Nucleus accumbens (tissue), 56 donors: Measurements from ENCODE around the gene SVOPL.

ENCODE experiments used
- DNase-seq, 56 donors: peaks; one replicate each; lab custom pipeline; 2025; lab: John Stamatoyannopoulos, UW

Gene SVOPL

DNA sequence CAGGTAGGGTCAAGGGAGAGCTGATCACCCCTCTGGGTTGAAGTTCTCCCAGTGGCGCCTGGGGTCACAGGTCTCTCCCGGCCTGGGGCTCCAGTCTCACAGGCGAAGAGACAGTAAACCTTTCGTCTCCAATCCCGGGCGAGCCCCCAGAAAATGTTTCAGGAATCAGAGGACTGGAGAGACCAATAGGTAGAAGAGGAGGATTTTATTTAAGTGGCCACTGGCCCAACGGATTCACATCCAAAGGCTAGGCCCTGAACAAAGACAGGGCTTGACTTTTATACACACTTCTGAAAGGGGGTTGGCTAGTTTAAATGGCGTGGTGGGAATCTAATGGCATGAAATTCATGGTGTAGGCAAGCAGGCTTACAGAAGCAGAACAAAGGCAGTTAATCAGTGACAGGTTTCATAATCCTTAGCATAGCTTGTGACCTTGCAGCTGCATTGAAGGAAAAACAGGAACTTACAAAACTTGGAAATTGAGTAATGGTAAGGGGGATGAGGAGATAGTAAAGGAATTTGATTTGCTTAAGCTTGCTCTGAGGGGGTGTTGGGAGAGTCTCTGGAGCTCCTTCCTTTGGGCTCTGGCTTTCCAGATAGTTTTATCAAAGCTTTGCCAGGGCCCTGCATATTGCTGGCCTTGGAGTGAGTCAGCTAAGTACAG lies 135.6 kb downstream of the SVOPL start:
- no peak for DNase-seq

DNA sequence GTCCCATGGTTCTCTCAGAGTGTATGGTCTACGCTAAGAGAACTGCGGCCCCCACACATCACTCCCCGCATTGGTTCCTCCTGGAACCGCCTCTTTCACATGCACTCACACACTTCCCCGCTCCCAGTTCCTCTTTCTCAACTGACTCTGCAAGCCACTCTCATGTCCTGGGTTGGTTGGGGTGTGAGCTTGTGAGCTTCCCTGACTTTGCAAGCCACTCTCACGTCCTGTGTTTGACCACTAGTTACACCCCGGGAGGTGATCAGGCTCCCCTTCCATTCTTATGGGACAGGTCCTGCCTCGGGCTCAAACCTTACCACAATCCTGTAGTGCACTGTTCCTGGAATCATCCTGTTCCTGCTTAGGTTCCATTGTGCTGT lies 136.1 kb downstream of the SVOPL start:
- DNase-seq, result no peak

DNA sequence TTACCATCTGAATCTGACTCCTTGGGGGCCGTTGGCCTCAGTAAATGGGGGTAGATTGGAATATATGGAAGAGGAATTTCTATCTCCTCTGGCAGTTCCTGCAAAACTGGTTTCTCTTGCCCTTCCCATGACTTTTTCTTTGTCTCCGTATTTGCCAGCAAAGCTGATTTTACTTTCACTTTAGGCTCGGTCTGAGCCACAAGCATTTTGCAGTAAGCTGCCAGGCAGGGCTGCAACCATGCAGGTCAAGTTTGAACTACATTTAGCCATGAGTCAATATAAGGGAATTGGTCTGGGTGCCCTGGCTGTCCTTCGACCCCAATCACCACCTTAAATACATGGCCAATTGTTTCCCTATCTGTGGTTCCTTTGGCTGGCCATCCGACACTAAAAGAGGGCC lies 136.8 kb downstream of the SVOPL start:
- no peak for DNase-seq

DNA sequence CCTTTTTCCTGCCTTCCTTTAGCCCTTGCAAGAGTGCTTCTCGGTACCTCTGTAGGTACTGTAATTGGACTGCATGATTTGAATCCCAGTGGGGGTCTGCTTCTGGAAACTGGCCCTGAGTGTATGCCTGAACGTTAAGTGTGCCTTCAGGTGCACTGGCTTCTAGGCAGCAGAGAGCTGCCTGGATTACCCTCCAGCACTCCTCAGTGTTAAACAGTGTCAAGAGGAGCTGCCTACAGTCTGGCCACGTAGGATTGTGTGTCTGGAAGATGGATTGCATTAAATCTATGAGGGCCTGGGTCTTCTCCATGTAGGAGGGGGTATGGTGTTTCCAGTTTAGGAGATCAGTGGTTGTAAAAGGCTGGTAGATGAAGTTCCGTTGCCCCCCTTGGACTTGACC lies 137.4 kb downstream of the SVOPL start:
- DNase-seq, result no peak

DNA sequence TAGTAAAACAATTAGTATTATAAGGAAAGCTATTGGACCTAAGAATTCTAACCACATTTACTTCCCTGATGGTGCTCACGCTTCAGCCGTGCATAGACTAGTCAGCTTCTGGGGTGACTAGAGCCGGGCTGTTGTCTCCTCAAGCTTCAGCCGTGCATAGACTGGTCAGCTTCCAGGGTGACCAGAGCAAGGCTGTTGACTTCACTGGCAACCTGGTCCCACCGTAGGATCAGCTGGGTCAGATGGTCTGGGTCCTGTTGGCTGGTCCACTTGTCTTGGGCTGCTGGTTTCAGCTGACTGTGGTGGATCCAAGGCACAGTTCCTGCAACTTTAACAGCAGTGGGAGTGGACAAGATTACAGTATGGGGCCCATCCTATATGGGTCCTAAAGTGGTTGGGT lies 141.7 kb downstream of the SVOPL start:
- no peak for DNase-seq

DNA sequence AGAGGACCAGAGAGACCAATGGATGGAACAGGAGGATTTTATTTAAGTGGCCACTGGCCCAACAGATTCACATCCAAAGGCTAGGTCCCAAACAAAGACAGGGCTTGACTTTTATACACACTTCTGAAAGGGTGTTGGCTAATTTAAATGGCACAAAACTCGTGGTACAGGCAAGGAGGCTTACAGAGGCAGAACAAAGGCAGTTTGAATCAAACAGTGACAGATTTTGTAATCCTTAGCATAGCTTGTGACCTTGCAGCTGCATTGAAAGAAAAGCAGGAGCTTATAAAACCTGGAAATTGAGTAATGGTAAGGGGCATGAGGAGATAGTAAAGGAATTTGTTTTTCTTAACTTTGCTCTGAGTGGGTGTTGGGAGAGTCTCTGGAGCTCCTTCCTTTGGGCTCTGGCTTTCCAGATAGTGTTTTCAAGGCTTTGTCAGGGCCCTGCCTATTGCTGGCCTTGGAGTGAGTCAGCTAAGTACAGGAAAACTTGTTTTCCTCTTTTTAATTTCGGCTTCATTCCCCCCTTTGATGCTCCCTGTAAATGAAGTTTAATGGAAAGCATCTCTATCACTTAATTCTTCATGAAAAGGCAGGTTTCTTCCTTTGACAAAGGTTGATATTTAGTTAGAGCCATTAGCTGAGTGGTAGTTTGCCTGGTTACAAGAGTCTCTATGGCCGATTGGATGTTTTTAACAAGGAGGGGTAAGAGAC lies 144.2 kb downstream of the SVOPL start:
- DNase-seq, result no peak

DNA sequence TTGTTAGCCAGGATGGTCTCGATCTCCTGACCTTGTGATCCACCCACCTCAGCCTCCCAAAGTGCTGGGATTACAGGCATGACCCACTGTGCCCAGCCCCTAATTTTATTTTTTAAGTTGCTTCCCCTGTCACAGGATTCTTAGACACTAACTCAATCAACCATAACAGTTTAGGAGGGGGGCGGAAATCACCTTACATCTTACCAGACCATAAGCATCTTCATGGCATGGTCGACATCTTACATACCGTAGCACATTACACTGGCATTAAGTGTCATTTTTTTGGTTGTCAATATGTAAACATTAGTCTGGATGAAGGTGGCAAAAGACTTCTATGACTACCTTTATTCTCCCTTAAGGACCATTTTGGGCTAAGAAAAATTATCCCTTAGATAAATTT lies 145.5 kb downstream of the SVOPL start:
- DNase-seq, result no peak

DNA sequence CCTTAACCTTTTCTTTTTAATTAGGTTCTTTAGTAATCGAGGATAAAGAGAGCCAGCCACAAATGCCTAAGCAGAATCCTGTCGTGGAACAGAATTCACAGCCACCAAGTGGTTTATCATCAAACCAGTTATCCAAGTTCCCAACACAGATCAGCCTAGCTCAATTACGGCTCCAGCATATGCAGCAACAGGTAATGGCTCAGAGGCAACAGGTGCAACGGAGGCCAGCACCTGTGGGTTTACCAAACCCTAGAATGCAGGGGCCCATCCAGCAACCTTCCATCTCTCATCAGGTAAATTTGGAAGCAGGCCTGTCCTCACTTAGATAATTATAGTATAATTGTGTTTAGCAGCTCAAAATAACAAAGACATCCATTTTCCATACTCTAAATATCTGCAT lies 146.5 kb downstream of the SVOPL start:
- no peak for DNase-seq

DNA sequence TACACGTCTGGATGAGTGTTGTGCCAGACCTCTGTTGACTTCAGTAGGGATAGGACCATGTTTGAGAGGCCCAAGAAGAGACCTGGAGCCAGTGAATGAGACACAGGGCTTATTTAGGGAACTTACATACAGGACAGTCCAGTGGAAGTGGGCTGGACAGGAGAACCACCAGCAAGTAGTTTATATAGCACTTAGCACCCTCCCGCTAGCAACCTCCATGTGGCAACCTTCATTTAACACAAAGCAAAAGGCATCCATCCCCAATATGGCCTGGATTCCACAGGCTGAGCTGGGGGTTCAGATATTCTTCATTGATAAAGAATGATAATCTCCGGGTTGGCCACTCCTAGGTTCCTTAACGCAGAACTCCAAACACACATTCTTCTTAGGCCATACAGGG lies 147.4 kb downstream of the SVOPL start:
- DNase-seq, result no peak

DNA sequence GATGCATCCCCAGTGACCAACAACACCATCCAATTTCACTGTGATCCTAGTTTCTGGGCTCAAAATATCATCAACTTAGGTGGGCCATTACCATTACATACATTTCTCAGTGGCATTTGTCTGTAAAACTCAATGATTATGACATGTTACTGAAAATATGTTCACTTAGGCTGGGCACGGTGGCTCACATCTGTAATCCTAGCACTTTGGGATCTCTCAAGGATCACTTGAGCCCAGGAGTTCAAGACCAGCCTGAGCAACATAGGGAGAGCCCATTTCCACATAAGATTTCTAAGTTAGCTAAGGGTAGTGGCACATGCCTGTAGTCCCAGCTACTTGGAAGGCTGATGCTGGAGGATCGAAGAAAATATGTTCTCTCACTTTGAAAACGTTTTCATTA lies 150.1 kb downstream of the SVOPL start:
- DNase-seq, result no peak

DNA sequence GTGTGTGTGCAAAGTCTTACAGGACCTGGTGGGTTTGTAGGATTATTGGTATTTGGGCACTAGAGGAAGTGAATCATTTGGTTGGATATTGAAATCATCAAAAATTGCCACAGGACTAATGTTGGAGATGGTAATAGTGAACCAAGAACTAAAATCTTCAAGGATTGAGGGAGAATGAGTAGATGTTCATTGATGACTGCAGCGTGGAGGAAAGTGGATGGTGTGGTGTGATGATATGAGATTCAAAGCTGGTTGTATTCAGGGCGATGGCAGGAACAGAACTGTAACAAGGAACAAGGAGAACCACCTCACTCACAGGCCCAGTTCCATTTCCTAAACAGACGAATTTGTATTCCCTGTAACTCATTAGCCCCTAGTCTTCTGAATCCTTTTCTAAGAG lies 150.8 kb downstream of the SVOPL start:
- DNase-seq, result no peak

DNA sequence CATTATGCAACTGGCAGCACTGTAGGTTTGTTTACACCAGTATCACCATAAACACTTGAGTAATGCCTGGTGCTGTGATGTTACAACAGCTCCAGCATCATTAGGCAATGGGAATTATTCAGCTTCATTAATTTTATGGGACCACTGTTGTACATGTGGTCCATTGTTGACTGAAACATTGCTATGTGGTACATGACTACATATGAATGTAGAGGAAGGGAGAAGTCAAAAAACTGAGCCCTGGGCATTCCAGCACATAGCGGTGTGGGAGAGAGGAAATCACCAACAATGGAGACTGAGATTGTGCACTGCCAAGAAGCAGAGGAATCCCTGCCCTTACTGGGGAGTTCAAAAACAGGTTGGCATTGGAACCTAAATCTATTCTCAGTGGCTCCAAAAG lies 152.1 kb downstream of the SVOPL start:
- DNase-seq, result no peak

DNA sequence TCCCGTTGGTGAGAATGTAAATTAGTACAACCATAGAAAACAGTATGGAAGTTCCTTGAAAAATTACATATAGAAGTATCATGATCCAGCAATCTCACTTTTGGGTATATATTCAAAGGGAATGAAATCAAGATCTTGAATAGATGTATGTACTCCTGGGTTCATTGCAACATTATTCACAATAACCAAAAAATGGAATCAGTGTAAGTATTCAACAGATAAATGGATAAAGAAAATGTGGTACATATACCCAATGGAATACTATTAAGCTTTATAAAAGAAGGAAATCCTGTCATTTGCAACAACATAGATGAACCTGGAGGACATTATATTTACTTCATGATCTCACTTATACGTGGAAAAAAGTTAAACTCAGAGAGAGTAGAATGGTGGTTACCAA lies 154.3 kb downstream of the SVOPL start:
- DNase-seq, result no peak

DNA sequence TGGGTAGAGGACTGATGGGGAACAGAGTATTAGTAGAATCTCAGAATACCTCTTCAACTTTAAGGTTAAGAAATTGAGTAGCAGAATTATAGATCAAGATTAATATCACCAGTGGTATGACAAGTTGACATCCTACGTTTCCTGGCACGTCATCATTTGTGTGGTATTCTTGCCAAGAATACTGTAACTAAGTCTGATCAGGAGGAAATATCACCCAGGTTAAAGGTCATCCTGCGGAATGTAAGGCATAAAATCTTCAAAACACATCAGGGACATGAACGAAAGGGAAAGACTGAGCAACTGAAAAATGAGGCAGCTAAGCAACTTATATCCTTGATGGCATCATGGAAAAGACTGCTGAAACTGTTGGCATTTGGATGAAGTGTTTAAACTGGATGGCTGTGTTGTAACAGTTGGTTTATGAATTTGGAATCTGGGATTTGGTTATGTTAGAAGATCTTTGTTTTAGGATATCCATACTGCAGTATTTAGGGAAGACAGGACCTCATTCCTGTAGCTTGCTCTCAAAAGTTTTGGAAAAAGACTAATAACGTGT lies 155.0 kb downstream of the SVOPL start:
- no peak for DNase-seq

DNA sequence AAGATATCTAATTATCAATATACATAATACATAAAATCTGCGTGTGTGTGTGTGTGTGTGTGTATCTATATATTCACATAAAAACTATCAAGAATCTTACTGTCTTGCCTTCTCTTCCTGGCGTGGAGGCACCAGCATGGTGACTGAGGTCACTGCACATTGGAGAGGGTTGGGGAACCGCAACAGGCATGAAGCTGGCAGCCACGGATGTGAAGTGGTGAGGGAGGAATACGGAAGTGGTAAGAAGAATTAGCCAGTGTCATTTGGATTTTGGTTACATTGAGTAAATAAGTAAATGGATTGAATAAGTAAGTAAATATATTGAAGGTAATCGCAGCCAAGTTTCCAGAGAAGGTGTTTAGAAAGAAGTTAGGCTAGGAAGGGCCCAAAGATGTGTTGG lies 156.0 kb downstream of the SVOPL start:
- no peak for DNase-seq
